Measurements from ENCODE around the gene ITGB4. TPM values are rescaled to one million over a fixed set of nuclear protein-coding genes. Genes with fewer than 3 reads are reported as not detected.

ITGB4 gene
- total and polyA plus RNA-seq, 2 experiments from 2014 or later: 0.09 to 0.40 TPM

GRCh38 chr17:75752405-75752709, 31.1 kb downstream of the ITGB4 start:
- Histone ChIP-seq H3K4me3 (no peak overlapping the region), H3K27me3 (no peaks in the 10 kb centered on the region), H3K4me1 (ENCODE audit: low read depth) (no peaks in the 10 kb centered on the region), H3K9me3 (ENCODE audit: low read depth) (no peaks in the 10 kb centered on the region), H3K36me3 (no peaks in the 10 kb centered on the region), H3K27ac (no peak overlapping the region)
- no peak for DNase-seq (ENCODE audit: low read depth in 1 of 2, low spot score in 1 of 2)
- TF ChIP-seq CTCF (IDR thresholded peaks at IDR 0.05; ENCODE audit: low read depth, low read length): no peak

GRCh38 chr17:75752802-75753513, 31.7 kb downstream of the ITGB4 start:
- no peak for TF ChIP-seq CTCF (IDR thresholded peaks at IDR 0.05; ENCODE audit: low read depth, low read length)
- no peak overlapping the region for H3K27ac ChIP-seq
- no peak for DNase-seq (ENCODE audit: low read depth in 1 of 2, low spot score in 1 of 2)
- H3K4me3 ChIP-seq: no peak overlapping the region
- H3K36me3 ChIP-seq: no peaks in the 10 kb centered on the region
- no peaks in the 10 kb centered on the region for H3K9me3 ChIP-seq (ENCODE audit: low read depth)
- H3K4me1 ChIP-seq (ENCODE audit: low read depth): no peaks in the 10 kb centered on the region
- H3K27me3 ChIP-seq: no peaks in the 10 kb centered on the region

- Histone ChIP-seq H3K27me3 (no peaks in the 10 kb centered on the region), H3K4me1 (ENCODE audit: low read depth) (no peaks in the 10 kb centered on the region), H3K9me3 (ENCODE audit: low read depth) (no peaks in the 10 kb centered on the region), H3K36me3 (no peaks in the 10 kb centered on the region), H3K4me3 (peak overlapping the region; percentile 14), H3K27ac (no peak overlapping the region)
- DNase-seq (ENCODE audit: low read depth in 1 of 2, low spot score in 1 of 2): peak; percentile 82
- TF ChIP-seq CTCF (IDR thresholded peaks at IDR 0.05; ENCODE audit: low read depth, low read length): peak; percentile 58
These were observed 32.5 kb downstream of the ITGB4 start for GRCh38 chr17:75753514-75754377.

GRCh38 chr17:75754378-75755204, 33.3 kb downstream of the ITGB4 start:
- H3K9me3 ChIP-seq (ENCODE audit: low read depth): no peaks in the 10 kb centered on the region
- H3K27me3 ChIP-seq: no peaks in the 10 kb centered on the region
- H3K4me1 ChIP-seq (ENCODE audit: low read depth): no peaks in the 10 kb centered on the region
- no peak for DNase-seq (ENCODE audit: low read depth in 1 of 2, low spot score in 1 of 2)
- TF ChIP-seq CTCF (IDR thresholded peaks at IDR 0.05; ENCODE audit: low read depth, low read length): no peak
- H3K4me3 ChIP-seq: no peak overlapping the region
- no peak overlapping the region for H3K27ac ChIP-seq
- H3K36me3 ChIP-seq: no peaks in the 10 kb centered on the region

GRCh38 chr17:75755205-75755901, 34.1 kb downstream of the ITGB4 start:
- H3K4me1 ChIP-seq (ENCODE audit: low read depth): no peaks in the 10 kb centered on the region
- no peaks in the 10 kb centered on the region for H3K9me3 ChIP-seq (ENCODE audit: low read depth)
- H3K27me3 ChIP-seq: no peaks in the 10 kb centered on the region
- no peak overlapping the region for H3K4me3 ChIP-seq
- no peak for TF ChIP-seq CTCF (IDR thresholded peaks at IDR 0.05; ENCODE audit: low read depth, low read length)
- H3K36me3 ChIP-seq: no peaks in the 10 kb centered on the region
- no peak for DNase-seq (ENCODE audit: low read depth in 1 of 2, low spot score in 1 of 2)
- no peak overlapping the region for H3K27ac ChIP-seq
